GM23338 (cell line): ENCODE measurements around the gene MTA3. TPM values are rescaled to one million over a fixed set of nuclear protein-coding genes. Genes with fewer than 3 reads are reported as not detected.

Experiments used
- ATAC-seq: fragments of 200-7000 bp; cut with Tn5 transposase; 3 replicates; pipeline ENCODE4 v1.9.1; 2020
- DNase-seq: peaks from one replicate; pipeline ENCODE4 v3.0.0-alpha.2; 2015; ENCODE audit warnings: low spot score
- H2AFZ ChIP-seq: fragments of 200-600 bp; sonication (generic); 2 replicates; pipeline ENCODE4 v1.8.0; 2016; ENCODE audit warnings: antibody characterized with exemption, mild to moderate bottlenecking, moderate library complexity
- H3F3A ChIP-seq: fragments of 200-600 bp; sonication (generic); replicated peaks from 2 replicates; pipeline ENCODE4 v1.8.0; 2017; ENCODE audit warnings: antibody characterized with exemption, mixed run types, low read depth
- H3K27ac ChIP-seq: fragments of 200-600 bp; sonication (generic); 2 replicates; pipeline ENCODE4 v1.6.1; 2016; ENCODE audit warnings: low read depth
- H3K27me3 ChIP-seq: fragments of 200-600 bp; sonication (generic); 2 replicates; pipeline ENCODE4 v1.8.0; 2016; ENCODE audit warnings: mild to moderate bottlenecking, mixed run types, moderate library complexity; ENCODE audit not compliant: insufficient read depth
- H3K36me3 ChIP-seq: fragments of 200-600 bp; sonication (generic); 2 replicates; pipeline ENCODE4 v1.8.0; 2016; ENCODE audit warnings: mild to moderate bottlenecking; ENCODE audit not compliant: insufficient read depth
- H3K4me1 ChIP-seq: fragments of 200-600 bp; sonication (generic); 2 replicates; pipeline ENCODE4 v1.8.0; 2016; ENCODE audit warnings: mild to moderate bottlenecking, moderate library complexity; ENCODE audit not compliant: insufficient read depth
- H3K4me2 ChIP-seq: fragments of 200-600 bp; sonication (generic); 2 replicates; pipeline ENCODE4 v1.7.1; 2017; ENCODE audit warnings: mixed run types
- H3K4me3 ChIP-seq: fragments of 200-600 bp; sonication (generic); 2 replicates; pipeline ENCODE4 v1.6.1; 2016; ENCODE audit warnings: mixed run types
- H3K79me2 ChIP-seq: fragments of 200-600 bp; sonication (generic); replicated peaks from 2 replicates; pipeline ENCODE4 v1.8.0; 2017; ENCODE audit warnings: mild to moderate bottlenecking; ENCODE audit not compliant: insufficient read depth
- H3K9me2 ChIP-seq: fragments of 200-600 bp; sonication (generic); 2 replicates; pipeline ENCODE4 v1.8.0; 2017; ENCODE audit not compliant: insufficient read depth
- H4K20me1 ChIP-seq: fragments of 200-600 bp; sonication (generic); replicated peaks from 2 replicates; pipeline ENCODE4 v1.8.0; 2017; ENCODE audit warnings: mild to moderate bottlenecking; ENCODE audit not compliant: insufficient read depth
- H3K27ac Mint-ChIP-seq: 2 replicates; pipeline ENCODE4 v1.8.0; 2020; ENCODE audit warnings: inconsistent platforms, mild to moderate bottlenecking, moderate library complexity, mixed read lengths
- H3K27me3 Mint-ChIP-seq: 3 replicates; pipeline ENCODE4 v1.8.0; 2022; ENCODE audit warnings: low read depth, mild to moderate bottlenecking, moderate library complexity, mixed read lengths, inconsistent platforms; ENCODE audit not compliant: insufficient read depth, poor library complexity
- H3K36me3 Mint-ChIP-seq: 3 replicates; pipeline ENCODE4 v1.8.0; 2021; ENCODE audit warnings: low read depth, mild to moderate bottlenecking, inconsistent platforms, moderate library complexity, mixed read lengths
- H3K4me1 Mint-ChIP-seq: 3 replicates; pipeline ENCODE4 v1.8.0; 2020; ENCODE audit warnings: mild to moderate bottlenecking, inconsistent platforms, mixed read lengths
- H3K4me3 Mint-ChIP-seq: 3 replicates; pipeline ENCODE4 v1.8.0; 2021; ENCODE audit warnings: moderate library complexity, mild to moderate bottlenecking, inconsistent platforms, mixed read lengths
- H3K9me3 Mint-ChIP-seq: 3 replicates; pipeline ENCODE4 v1.8.0; 2020; ENCODE audit warnings: moderate library complexity, mild to moderate bottlenecking, inconsistent platforms, mixed read lengths
- CREB1 ChIP-seq: fragments of 250-450 bp; sonication (Bioruptor Pico); IDR thresholded peaks from 2 replicates; pipeline ENCODE4 v1.5.0; 2020; ENCODE audit warnings: low read depth, mild to moderate bottlenecking, moderate library complexity
- ETS1 ChIP-seq: IDR thresholded peaks from 2 replicates; pipeline ENCODE4 v1.6.1; 2016; ENCODE audit warnings: antibody characterized with exemption
- EZH2 ChIP-seq: fragments of 200-600 bp; sonication (generic); IDR thresholded peaks from one replicate; pipeline ENCODE4 v1.8.0; 2017; ENCODE audit warnings: antibody characterized with exemption, mild to moderate bottlenecking, low read depth; ENCODE audit not compliant: unreplicated experiment
- EZH2phosphoT487 ChIP-seq: fragments of 200-600 bp; sonication (generic); IDR thresholded peaks from one replicate; pipeline ENCODE4 v1.8.1; 2018; ENCODE audit warnings: antibody characterized with exemption; ENCODE audit not compliant: unreplicated experiment
- JUNB ChIP-seq: IDR thresholded peaks from one replicate; pipeline ENCODE4 v1.6.1; 2016; ENCODE audit warnings: antibody characterized with exemption; ENCODE audit not compliant: unreplicated experiment
- NANOG ChIP-seq: IDR thresholded peaks from 2 replicates; pipeline ENCODE4 v1.6.1; 2016; ENCODE audit warnings: antibody characterized with exemption, borderline replicate concordance
- POLR2AphosphoS5 ChIP-seq: IDR thresholded peaks from 2 replicates; pipeline ENCODE4 v1.6.1; 2016; ENCODE audit warnings: antibody characterized with exemption, low read depth
- STAT1 ChIP-seq: IDR thresholded peaks from one replicate; pipeline ENCODE4 v1.6.1; 2016; ENCODE audit warnings: antibody characterized with exemption; ENCODE audit not compliant: unreplicated experiment
- ZNF114 ChIP-seq: fragments of 250-450 bp; sonication (Bioruptor Pico); IDR thresholded peaks from 2 replicates; pipeline ENCODE4 v1.5.0; 2020; ENCODE audit warnings: mild to moderate bottlenecking, moderate library complexity
- ZNF331 ChIP-seq: fragments of 250-450 bp; sonication (Bioruptor Pico); IDR thresholded peaks from 2 replicates; pipeline ENCODE4 v1.5.0; 2020; ENCODE audit warnings: low read depth, mild to moderate bottlenecking, moderate library complexity
- polyA plus RNA-seq: library from polyadenylated mRNA; unstranded; fragments of >200 nt; fragmentation: Nextera tagmentation; extraction: Ambion mirVana; gene quantifications from 2 replicates; pipeline ENCODE4 v1.2.1, GENCODE V29; 2016
- total RNA-seq: library from RNA; depleted of rRNA; stranded (reverse); fragments of >200 nt; shearing (Covaris generic); gene quantifications from 2 replicates; pipeline ENCODE4 v1.2.3, GENCODE V29; 2014
- TF ChIP-seq, protein P1 (sequence below): fragments of 250-450 bp; sonication (Bioruptor Pico); IDR thresholded peaks from 2 replicates; pipeline ENCODE4 v1.5.0; 2020; ENCODE audit warnings: mild to moderate bottlenecking, moderate library complexity
- TF ChIP-seq, protein P2 (sequence below): IDR thresholded peaks from one replicate; pipeline ENCODE4 v1.6.1; 2018; ENCODE audit warnings: antibody characterized with exemption; ENCODE audit not compliant: unreplicated experiment

Gene MTA3
- total and polyA plus RNA-seq, 2 experiments from 2014 or later: 162 to 208 TPM

DNA sequence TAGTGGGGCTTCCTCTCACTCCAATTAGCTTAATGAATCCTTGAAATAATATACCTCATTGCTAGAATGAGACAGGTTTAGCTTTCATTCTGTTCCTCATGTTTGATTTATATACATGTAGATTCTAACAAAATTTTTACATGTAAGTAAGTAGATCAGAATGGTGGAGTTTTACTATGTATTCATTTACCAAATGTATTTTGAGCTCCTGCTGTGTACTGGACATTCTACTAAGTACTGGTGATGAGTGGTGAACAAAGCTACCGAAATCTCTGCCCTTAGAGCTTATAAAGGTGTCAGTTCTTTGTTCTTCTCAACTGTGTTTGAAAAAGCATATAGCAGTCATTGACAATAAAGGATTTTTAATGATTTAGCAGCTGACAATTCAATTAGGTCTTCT lies 19.7 kb downstream of the MTA3 start:
- Histone ChIP-seq H3K9me2 (no peaks in the 10 kb centered on the region), H4K20me1 (peaks cover 57% of the 10 kb centered on the region), H3K4me2 (no peak overlapping the region), H3K79me2 (peaks cover 100% of the 10 kb centered on the region), H3F3A (no peaks in the 10 kb centered on the region), H3K27me3 (no peaks in the 10 kb centered on the region), H3K36me3 (peaks cover 25% of the 10 kb centered on the region; the same call in 1 of the 2 replicates), H3K27ac (no peak overlapping the region), H3K4me3 (no peak overlapping the region), H2AFZ (no peak overlapping the region), H3K4me1 (no peaks in the 10 kb centered on the region)
- ATAC-seq (no peak), DNase-seq (no peak)
- peaks cover 57% of the 10 kb centered on the region for H3K36me3 Mint-ChIP-seq
- peaks cover 14% of the 10 kb centered on the region for H3K4me1 Mint-ChIP-seq
- no peaks in the 10 kb centered on the region for H3K27me3 Mint-ChIP-seq
- TF ChIP-seq EZH2phosphoT487 (no peak), POLR2AphosphoS5 (no peak), STAT1 (no peak), CREB1 (no peak), ETS1 (no peak), ZNF114 (CRISPR knock-in tag) (no peak), NANOG (no peak), ZNF331 (no peak), JUNB (no peak), EZH2 (no peak)
- TF ChIP-seq, protein P1, sequence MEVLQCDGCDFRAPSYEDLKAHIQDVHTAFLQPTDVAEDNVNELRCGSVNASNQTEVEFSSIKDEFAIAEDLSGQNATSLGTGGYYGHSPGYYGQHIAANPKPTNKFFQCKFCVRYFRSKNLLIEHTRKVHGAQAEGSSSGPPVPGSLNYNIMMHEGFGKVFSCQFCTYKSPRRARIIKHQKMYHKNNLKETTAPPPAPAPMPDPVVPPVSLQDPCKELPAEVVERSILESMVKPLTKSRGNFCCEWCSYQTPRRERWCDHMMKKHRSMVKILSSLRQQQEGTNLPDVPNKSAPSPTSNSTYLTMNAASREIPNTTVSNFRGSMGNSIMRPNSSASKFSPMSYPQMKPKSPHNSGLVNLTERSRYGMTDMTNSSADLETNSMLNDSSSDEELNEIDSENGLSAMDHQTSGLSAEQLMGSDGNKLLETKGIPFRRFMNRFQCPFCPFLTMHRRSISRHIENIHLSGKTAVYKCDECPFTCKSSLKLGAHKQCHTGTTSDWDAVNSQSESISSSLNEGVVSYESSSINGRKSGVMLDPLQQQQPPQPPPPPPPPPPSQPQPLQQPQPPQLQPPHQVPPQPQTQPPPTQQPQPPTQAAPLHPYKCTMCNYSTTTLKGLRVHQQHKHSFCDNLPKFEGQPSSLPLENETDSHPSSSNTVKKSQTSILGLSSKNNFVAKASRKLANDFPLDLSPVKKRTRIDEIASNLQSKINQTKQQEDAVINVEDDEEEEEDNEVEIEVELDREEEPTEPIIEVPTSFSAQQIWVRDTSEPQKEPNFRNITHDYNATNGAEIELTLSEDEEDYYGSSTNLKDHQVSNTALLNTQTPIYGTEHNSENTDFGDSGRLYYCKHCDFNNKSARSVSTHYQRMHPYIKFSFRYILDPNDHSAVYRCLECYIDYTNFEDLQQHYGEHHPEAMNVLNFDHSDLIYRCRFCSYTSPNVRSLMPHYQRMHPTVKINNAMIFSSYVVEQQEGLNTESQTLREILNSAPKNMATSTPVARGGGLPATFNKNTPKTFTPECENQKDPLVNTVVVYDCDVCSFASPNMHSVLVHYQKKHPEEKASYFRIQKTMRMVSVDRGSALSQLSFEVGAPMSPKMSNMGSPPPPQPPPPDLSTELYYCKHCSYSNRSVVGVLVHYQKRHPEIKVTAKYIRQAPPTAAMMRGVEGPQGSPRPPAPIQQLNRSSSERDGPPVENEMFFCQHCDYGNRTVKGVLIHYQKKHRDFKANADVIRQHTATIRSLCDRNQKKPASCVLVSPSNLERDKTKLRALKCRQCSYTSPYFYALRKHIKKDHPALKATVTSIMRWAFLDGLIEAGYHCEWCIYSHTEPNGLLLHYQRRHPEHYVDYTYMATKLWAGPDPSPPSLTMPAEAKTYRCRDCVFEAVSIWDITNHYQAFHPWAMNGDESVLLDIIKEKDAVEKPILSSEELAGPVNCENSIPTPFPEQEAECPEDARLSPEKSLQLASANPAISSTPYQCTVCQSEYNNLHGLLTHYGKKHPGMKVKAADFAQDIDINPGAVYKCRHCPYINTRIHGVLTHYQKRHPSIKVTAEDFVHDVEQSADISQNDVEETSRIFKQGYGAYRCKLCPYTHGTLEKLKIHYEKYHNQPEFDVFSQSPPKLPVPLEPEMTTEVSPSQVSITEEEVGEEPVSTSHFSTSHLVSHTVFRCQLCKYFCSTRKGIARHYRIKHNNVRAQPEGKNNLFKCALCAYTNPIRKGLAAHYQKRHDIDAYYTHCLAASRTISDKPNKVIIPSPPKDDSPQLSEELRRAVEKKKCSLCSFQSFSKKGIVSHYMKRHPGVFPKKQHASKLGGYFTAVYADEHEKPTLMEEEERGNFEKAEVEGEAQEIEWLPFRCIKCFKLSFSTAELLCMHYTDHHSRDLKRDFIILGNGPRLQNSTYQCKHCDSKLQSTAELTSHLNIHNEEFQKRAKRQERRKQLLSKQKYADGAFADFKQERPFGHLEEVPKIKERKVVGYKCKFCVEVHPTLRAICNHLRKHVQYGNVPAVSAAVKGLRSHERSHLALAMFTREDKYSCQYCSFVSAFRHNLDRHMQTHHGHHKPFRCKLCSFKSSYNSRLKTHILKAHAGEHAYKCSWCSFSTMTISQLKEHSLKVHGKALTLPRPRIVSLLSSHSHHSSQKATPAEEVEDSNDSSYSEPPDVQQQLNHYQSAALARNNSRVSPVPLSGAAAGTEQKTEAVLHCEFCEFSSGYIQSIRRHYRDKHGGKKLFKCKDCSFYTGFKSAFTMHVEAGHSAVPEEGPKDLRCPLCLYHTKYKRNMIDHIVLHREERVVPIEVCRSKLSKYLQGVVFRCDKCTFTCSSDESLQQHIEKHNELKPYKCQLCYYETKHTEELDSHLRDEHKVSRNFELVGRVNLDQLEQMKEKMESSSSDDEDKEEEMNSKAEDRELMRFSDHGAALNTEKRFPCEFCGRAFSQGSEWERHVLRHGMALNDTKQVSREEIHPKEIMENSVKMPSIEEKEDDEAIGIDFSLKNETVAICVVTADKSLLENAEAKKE: no peak
- TF ChIP-seq, protein P2, sequence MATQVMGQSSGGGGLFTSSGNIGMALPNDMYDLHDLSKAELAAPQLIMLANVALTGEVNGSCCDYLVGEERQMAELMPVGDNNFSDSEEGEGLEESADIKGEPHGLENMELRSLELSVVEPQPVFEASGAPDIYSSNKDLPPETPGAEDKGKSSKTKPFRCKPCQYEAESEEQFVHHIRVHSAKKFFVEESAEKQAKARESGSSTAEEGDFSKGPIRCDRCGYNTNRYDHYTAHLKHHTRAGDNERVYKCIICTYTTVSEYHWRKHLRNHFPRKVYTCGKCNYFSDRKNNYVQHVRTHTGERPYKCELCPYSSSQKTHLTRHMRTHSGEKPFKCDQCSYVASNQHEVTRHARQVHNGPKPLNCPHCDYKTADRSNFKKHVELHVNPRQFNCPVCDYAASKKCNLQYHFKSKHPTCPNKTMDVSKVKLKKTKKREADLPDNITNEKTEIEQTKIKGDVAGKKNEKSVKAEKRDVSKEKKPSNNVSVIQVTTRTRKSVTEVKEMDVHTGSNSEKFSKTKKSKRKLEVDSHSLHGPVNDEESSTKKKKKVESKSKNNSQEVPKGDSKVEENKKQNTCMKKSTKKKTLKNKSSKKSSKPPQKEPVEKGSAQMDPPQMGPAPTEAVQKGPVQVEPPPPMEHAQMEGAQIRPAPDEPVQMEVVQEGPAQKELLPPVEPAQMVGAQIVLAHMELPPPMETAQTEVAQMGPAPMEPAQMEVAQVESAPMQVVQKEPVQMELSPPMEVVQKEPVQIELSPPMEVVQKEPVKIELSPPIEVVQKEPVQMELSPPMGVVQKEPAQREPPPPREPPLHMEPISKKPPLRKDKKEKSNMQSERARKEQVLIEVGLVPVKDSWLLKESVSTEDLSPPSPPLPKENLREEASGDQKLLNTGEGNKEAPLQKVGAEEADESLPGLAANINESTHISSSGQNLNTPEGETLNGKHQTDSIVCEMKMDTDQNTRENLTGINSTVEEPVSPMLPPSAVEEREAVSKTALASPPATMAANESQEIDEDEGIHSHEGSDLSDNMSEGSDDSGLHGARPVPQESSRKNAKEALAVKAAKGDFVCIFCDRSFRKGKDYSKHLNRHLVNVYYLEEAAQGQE: no peak
- H3K27ac Mint-ChIP-seq: no peak overlapping the region
- H3K9me3 Mint-ChIP-seq: no peaks in the 10 kb centered on the region
- H3K4me3 Mint-ChIP-seq: no peak overlapping the region
